GM23248 (cell line): ENCODE data around the gene ZHX3.

Source experiments
- EZH2 ChIP-seq: fragments of 200-600 bp; sonication (generic); IDR thresholded peaks from 2 replicates; pipeline ENCODE4 v1.6.1; 2018; ENCODE audit warnings: antibody characterized with exemption, mild to moderate bottlenecking; ENCODE audit not compliant: insufficient read depth, poor library complexity, severe bottlenecking
- EZH2phosphoT487 ChIP-seq: fragments of 200-600 bp; sonication (generic); IDR thresholded peaks from 2 replicates; pipeline ENCODE4 v1.6.1; 2018; ENCODE audit warnings: antibody characterized with exemption, moderate library complexity, mild to moderate bottlenecking, low read depth; ENCODE audit not compliant: insufficient read depth

DNA sequence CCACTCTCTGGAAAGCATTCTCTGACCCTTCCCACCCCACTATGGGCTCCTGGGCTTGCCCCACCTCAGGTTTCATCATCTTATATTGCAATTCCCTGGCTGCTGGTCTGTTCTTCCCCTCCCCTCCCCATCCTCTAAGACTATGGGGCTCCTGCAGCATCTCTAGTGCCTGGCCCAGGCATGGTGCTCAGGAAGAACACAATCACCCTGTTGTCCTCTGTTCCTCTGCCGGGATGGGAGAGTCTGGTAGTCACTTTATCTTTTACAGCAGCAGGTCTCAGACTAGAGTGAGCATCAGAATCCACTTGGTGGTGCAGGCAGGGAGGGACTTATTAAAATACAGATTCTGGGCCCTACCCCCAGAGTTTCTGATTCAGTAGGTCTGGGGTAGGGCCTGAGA is 18.1 kb upstream of the ZHX3 start:
- no peak for TF ChIP-seq EZH2phosphoT487
- TF ChIP-seq EZH2 = no peak
